WTC11 (cell line): ENCODE data around the gene ZFHX3. TPM values are rescaled to one million over a fixed set of nuclear protein-coding genes. Genes with fewer than 3 reads are reported as not detected.
"Not testable (repeated sequence)": the region's sequence is repeated elsewhere in the genome, so short reads cannot be mapped to it uniquely, and the experiment has no call there.

Experiments used
- ATAC-seq: fragments of 200-7000 bp; cut with Tn5 transposase; 2 replicates; pipeline ENCODE4 v1.10.0; 2021; ENCODE audit warnings: mild to moderate bottlenecking, moderate library complexity
- CTCF ChIA-PET: fragments of 300-600 bp; sonication (Branson Sonifier 250); formaldehyde crosslinking; loops from one replicate; lab custom pipeline; 2021; ENCODE audit warnings: antibody characterized with exemption; lab: Charles Lee
- POLR2A ChIA-PET: fragments of 350-600 bp; sonication (Branson Sonifier 250); formaldehyde crosslinking; loops from one replicate; lab custom pipeline; 2021; ENCODE audit warnings: antibody characterized with exemption; lab: Charles Lee
- DNase-seq: peaks from one replicate; pipeline ENCODE4 v3.0.0; 2021; ENCODE audit warnings: low spot score
- H3K27ac Mint-ChIP-seq: 2 replicates; pipeline ENCODE4 v1.8.0; 2021; ENCODE audit warnings: mixed read lengths
- H3K27me3 Mint-ChIP-seq: 2 replicates; pipeline ENCODE4 v1.8.0; 2021; ENCODE audit warnings: low read depth, mild to moderate bottlenecking, moderate library complexity, mixed read lengths
- H3K36me3 Mint-ChIP-seq: 2 replicates; pipeline ENCODE4 v1.8.0; 2021; ENCODE audit warnings: mixed read lengths
- H3K4me1 Mint-ChIP-seq: 2 replicates; pipeline ENCODE4 v1.8.0; 2022; ENCODE audit warnings: mixed read lengths
- H3K4me3 Mint-ChIP-seq: 2 replicates; pipeline ENCODE4 v1.8.0; 2021; ENCODE audit warnings: mild to moderate bottlenecking, moderate library complexity, mixed read lengths
- H3K9me3 Mint-ChIP-seq: 2 replicates; pipeline ENCODE4 v1.8.0; 2021; ENCODE audit warnings: mixed read lengths
- FOXJ3 ChIP-seq: sonication (generic); formaldehyde crosslinking; IDR thresholded peaks from 2 replicates; pipeline ENCODE4 v1.9.0; 2021; ENCODE audit warnings: missing genetic modification reagents, mild to moderate bottlenecking, borderline replicate concordance
- HMGA2 ChIP-seq: fragments of 250-450 bp; sonication (Bioruptor Pico); IDR thresholded peaks from 2 replicates; pipeline ENCODE4 v1.4.0; 2021; ENCODE audit warnings: mild to moderate bottlenecking, moderate library complexity
- JAZF1 ChIP-seq: fragments of 250-450 bp; sonication (Bioruptor Pico); IDR thresholded peaks from 2 replicates; pipeline ENCODE4 v1.9.0; 2021; ENCODE audit warnings: moderate library complexity, mild to moderate bottlenecking, inconsistent platforms
- MXD4 ChIP-seq: fragments of 250-450 bp; sonication (Bioruptor Pico); IDR thresholded peaks from 2 replicates; pipeline ENCODE4 v1.8.0; 2021; ENCODE audit warnings: mild to moderate bottlenecking, moderate library complexity, borderline replicate concordance
- NR1H2 ChIP-seq: sonication (generic); formaldehyde crosslinking; IDR thresholded peaks from 2 replicates; pipeline ENCODE4 v1.9.0; 2021; ENCODE audit warnings: mild to moderate bottlenecking, moderate library complexity, missing genetic modification reagents
- NR3C1 ChIP-seq: sonication (generic); formaldehyde crosslinking; conservative IDR thresholded peaks from 2 replicates; pipeline ENCODE4 v1.8.1; 2023; ENCODE audit warnings: low read depth, mild to moderate bottlenecking, missing genetic modification reagents
- RELA ChIP-seq: sonication (generic); formaldehyde crosslinking; IDR thresholded peaks from 2 replicates; pipeline ENCODE4 v1.8.1; 2022; ENCODE audit warnings: missing genetic modification reagents, mild to moderate bottlenecking, borderline replicate concordance
- TEAD1 ChIP-seq: sonication (generic); formaldehyde crosslinking; IDR thresholded peaks from 2 replicates; pipeline ENCODE4 v1.8.0; 2022; ENCODE audit warnings: mild to moderate bottlenecking, missing genetic modification reagents
- TEAD4 ChIP-seq: sonication (generic); formaldehyde crosslinking; IDR thresholded peaks from 2 replicates; pipeline ENCODE4 v1.8.0; 2022; ENCODE audit warnings: mild to moderate bottlenecking, missing genetic modification reagents
- ZNF121 ChIP-seq: sonication (generic); formaldehyde crosslinking; IDR thresholded peaks from 2 replicates; pipeline ENCODE4 v1.8.0; 2023; ENCODE audit warnings: missing genetic modification reagents
- total RNA-seq: library from RNA; stranded (reverse); gene quantifications from 3 replicates; pipeline ENCODE4 v1.2.3, GENCODE V29; 2021
- TF ChIP-seq, protein P1 (sequence below): sonication (generic); formaldehyde crosslinking; IDR thresholded peaks from 2 replicates; pipeline ENCODE4 v1.8.1; 2023; ENCODE audit warnings: mild to moderate bottlenecking, missing genetic modification reagents
- TF ChIP-seq, protein P2 (sequence below): sonication (generic); formaldehyde crosslinking; IDR thresholded peaks from 2 replicates; pipeline ENCODE4 v1.8.0; 2023; ENCODE audit warnings: missing genetic modification reagents
- TF ChIP-seq, protein P3 (sequence below): sonication (generic); formaldehyde crosslinking; IDR thresholded peaks from 2 replicates; pipeline ENCODE4 v1.8.1; 2022; ENCODE audit warnings: low read depth, mild to moderate bottlenecking, moderate library complexity, missing genetic modification reagents, borderline replicate concordance
- TF ChIP-seq, protein P4 (sequence below): sonication (generic); formaldehyde crosslinking; IDR thresholded peaks from 2 replicates; pipeline ENCODE4 v1.8.1; 2023; ENCODE audit warnings: mild to moderate bottlenecking, missing genetic modification reagents, moderate library complexity
- TF ChIP-seq, protein P5 (sequence below): sonication (generic); formaldehyde crosslinking; IDR thresholded peaks from 2 replicates; pipeline ENCODE4 v1.8.0; 2023; ENCODE audit warnings: mild to moderate bottlenecking, missing genetic modification reagents
- TF ChIP-seq, protein P6 (sequence below): sonication (generic); formaldehyde crosslinking; conservative IDR thresholded peaks from 2 replicates; pipeline ENCODE4 v1.8.1; 2023; ENCODE audit warnings: mild to moderate bottlenecking, low read depth, missing genetic modification reagents, moderate library complexity
- TF ChIP-seq, protein P7 (sequence below): fragments of 250-450 bp; sonication (Bioruptor Pico); IDR thresholded peaks from 2 replicates; pipeline ENCODE4 v2.1.2; 2022; ENCODE audit warnings: mild to moderate bottlenecking, moderate library complexity

Gene ZFHX3
- total RNA-seq, 1 experiment from 2014 or later = 5.7 TPM

DNA sequence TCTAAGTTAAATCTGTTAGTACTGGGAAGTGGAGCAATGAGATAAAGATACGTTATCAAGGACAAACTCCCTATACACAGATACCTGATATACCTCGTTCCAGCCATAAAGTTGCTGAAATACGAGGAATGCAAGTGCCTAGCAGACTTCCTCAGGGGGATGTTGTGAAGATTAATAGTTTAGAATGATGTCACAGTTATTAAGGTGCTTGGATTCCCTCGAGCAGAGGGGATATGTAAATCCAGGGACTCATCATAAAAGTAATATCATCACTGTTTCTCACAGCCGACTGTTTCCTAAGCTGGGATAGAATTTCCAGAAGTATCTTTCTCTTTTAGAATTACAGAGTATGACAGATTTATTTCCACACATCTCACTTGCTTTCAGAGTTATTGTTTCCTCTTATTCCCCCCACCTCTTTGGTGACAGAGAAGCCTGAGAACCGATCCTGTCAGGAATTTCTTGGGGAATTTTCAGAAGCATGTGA lies 28.4 kb upstream of the ZFHX3 start (continued):
- TF ChIP-seq, protein P1, sequence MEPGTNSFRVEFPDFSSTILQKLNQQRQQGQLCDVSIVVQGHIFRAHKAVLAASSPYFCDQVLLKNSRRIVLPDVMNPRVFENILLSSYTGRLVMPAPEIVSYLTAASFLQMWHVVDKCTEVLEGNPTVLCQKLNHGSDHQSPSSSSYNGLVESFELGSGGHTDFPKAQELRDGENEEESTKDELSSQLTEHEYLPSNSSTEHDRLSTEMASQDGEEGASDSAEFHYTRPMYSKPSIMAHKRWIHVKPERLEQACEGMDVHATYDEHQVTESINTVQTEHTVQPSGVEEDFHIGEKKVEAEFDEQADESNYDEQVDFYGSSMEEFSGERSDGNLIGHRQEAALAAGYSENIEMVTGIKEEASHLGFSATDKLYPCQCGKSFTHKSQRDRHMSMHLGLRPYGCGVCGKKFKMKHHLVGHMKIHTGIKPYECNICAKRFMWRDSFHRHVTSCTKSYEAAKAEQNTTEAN = no peak
- TF ChIP-seq, protein P2, sequence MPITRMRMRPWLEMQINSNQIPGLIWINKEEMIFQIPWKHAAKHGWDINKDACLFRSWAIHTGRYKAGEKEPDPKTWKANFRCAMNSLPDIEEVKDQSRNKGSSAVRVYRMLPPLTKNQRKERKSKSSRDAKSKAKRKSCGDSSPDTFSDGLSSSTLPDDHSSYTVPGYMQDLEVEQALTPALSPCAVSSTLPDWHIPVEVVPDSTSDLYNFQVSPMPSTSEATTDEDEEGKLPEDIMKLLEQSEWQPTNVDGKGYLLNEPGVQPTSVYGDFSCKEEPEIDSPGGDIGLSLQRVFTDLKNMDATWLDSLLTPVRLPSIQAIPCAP (CRISPR knock-in tag) = no peak
- TF ChIP-seq, all 79 proteins: peak for 0

DNA sequence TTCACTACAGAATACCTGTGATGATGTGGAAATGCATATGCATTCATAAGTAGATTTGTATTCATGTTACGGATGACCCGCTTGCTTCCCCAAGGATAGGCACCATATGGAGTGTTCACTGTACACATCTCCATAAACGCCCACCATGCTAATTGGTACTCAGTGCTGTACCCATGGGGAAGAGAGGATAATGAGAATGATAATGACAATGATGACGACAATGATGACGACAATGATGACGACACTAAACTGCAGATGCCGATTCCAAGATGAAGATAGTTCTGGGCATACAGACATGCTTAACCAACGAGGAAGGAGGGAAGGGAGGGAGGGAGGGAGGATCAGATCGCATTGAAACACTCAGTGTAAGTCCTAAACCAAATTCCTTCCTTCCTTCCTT lies 26.5 kb upstream of the ZFHX3 start:
- H3K27ac Mint-ChIP-seq = no peak overlapping the region
- ChIA-PET POLR2A (no interaction called here), CTCF (no interaction called here)
- H3K27me3 Mint-ChIP-seq = peaks cover 54% of the 10 kb centered on the region
- no peak overlapping the region for H3K4me3 Mint-ChIP-seq
- ATAC-seq = no peak
- peaks cover 17% of the 10 kb centered on the region for H3K4me1 Mint-ChIP-seq
- no peaks in the 10 kb centered on the region for H3K36me3 Mint-ChIP-seq
- DNase-seq = no peak
- H3K9me3 Mint-ChIP-seq = no peaks in the 10 kb centered on the region
- no peak for TF ChIP-seq JAZF1
- TF ChIP-seq NR3C1 = no peak
- TF ChIP-seq MXD4 (CRISPR knock-in tag) = no peak
- TF ChIP-seq FOXJ3 (CRISPR knock-in tag) = no peak
- TF ChIP-seq ZNF121 (CRISPR knock-in tag) = no peak
- TF ChIP-seq NR1H2 (CRISPR knock-in tag) = no peak
- TF ChIP-seq, protein P3, sequence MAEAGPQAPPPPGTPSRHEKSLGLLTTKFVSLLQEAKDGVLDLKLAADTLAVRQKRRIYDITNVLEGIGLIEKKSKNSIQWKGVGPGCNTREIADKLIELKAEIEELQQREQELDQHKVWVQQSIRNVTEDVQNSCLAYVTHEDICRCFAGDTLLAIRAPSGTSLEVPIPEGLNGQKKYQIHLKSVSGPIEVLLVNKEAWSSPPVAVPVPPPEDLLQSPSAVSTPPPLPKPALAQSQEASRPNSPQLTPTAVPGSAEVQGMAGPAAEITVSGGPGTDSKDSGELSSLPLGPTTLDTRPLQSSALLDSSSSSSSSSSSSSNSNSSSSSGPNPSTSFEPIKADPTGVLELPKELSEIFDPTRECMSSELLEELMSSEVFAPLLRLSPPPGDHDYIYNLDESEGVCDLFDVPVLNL (CRISPR knock-in tag) = no peak
- TF ChIP-seq, protein P4, sequence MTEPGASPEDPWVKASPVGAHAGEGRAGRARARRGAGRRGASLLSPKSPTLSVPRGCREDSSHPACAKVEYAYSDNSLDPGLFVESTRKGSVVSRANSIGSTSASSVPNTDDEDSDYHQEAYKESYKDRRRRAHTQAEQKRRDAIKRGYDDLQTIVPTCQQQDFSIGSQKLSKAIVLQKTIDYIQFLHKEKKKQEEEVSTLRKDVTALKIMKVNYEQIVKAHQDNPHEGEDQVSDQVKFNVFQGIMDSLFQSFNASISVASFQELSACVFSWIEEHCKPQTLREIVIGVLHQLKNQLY = no peak
- TF ChIP-seq, protein P5, sequence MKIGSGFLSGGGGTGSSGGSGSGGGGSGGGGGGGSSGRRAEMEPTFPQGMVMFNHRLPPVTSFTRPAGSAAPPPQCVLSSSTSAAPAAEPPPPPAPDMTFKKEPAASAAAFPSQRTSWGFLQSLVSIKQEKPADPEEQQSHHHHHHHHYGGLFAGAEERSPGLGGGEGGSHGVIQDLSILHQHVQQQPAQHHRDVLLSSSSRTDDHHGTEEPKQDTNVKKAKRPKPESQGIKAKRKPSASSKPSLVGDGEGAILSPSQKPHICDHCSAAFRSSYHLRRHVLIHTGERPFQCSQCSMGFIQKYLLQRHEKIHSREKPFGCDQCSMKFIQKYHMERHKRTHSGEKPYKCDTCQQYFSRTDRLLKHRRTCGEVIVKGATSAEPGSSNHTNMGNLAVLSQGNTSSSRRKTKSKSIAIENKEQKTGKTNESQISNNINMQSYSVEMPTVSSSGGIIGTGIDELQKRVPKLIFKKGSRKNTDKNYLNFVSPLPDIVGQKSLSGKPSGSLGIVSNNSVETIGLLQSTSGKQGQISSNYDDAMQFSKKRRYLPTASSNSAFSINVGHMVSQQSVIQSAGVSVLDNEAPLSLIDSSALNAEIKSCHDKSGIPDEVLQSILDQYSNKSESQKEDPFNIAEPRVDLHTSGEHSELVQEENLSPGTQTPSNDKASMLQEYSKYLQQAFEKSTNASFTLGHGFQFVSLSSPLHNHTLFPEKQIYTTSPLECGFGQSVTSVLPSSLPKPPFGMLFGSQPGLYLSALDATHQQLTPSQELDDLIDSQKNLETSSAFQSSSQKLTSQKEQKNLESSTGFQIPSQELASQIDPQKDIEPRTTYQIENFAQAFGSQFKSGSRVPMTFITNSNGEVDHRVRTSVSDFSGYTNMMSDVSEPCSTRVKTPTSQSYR (CRISPR knock-in tag) = no peak
- TF ChIP-seq TEAD4 (CRISPR knock-in tag) = no peak
- TF ChIP-seq TEAD1 (CRISPR knock-in tag) = no peak
- no peak for TF ChIP-seq HMGA2 (CRISPR knock-in tag)
- TF ChIP-seq, protein P6, sequence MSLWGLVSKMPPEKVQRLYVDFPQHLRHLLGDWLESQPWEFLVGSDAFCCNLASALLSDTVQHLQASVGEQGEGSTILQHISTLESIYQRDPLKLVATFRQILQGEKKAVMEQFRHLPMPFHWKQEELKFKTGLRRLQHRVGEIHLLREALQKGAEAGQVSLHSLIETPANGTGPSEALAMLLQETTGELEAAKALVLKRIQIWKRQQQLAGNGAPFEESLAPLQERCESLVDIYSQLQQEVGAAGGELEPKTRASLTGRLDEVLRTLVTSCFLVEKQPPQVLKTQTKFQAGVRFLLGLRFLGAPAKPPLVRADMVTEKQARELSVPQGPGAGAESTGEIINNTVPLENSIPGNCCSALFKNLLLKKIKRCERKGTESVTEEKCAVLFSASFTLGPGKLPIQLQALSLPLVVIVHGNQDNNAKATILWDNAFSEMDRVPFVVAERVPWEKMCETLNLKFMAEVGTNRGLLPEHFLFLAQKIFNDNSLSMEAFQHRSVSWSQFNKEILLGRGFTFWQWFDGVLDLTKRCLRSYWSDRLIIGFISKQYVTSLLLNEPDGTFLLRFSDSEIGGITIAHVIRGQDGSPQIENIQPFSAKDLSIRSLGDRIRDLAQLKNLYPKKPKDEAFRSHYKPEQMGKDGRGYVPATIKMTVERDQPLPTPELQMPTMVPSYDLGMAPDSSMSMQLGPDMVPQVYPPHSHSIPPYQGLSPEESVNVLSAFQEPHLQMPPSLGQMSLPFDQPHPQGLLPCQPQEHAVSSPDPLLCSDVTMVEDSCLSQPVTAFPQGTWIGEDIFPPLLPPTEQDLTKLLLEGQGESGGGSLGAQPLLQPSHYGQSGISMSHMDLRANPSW (CRISPR knock-in tag) = no peak
- no peak for TF ChIP-seq RELA
- TF ChIP-seq, protein P7, sequence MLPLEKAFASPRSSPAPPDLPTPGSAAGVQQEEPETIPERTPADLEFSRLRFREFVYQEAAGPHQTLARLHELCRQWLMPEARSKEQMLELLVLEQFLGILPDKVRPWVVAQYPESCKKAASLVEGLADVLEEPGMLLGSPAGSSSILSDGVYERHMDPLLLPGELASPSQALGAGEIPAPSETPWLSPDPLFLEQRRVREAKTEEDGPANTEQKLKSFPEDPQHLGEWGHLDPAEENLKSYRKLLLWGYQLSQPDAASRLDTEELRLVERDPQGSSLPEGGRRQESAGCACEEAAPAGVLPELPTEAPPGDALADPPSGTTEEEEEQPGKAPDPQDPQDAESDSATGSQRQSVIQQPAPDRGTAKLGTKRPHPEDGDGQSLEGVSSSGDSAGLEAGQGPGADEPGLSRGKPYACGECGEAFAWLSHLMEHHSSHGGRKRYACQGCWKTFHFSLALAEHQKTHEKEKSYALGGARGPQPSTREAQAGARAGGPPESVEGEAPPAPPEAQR (CRISPR knock-in tag) = no peak

DNA sequence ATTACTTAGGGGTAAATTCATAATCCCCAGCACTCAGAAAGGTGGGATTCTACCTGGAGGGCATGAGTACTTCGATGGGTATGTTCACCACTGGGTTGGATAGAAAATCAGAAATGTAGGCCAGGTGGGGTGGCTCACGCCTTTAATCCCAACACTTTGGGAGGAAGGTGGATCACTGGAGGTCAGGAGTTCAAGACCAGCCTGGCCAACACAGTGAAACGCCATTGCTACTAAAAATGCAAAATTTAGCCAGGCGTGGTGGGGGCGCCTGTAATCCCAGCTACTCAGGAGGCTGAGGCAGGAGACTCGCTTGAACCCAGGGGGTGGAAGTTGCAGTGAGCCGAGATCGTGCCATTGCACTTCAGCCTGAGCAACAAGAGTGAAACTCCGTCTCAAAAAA lies 24.1 kb upstream of the ZFHX3 start:
- H3K4me1 Mint-ChIP-seq = peaks cover 31% of the 10 kb centered on the region
- H3K36me3 Mint-ChIP-seq, H3K9me3 Mint-ChIP-seq, H3K27ac Mint-ChIP-seq, ATAC-seq, DNase-seq, H3K4me3 Mint-ChIP-seq, POLR2A ChIA-PET: not testable (repeated sequence)
- CTCF ChIA-PET = interaction anchor here (0.6 to 2.2 kb wide), 6 partner anchors 13 to 240 kb away, joined by 3 to 9 read pairs (median 4); no protein-coding TSS in a partner anchor
- peaks cover 75% of the 10 kb centered on the region for H3K27me3 Mint-ChIP-seq
